NT2/D1 (cell line): ENCODE results near the gene BMERB1.

Experiments used
- DNase-seq: peaks from one replicate; pipeline ENCODE4 v3.0.0-alpha.2; 2011; ENCODE audit warnings: low read depth, low spot score
- H3K27me3 ChIP-seq: 2 replicates; pipeline ENCODE4 v1.6.0; 2011; ENCODE audit warnings: mild to moderate bottlenecking; ENCODE audit not compliant: insufficient read length, insufficient read depth
- H3K36me3 ChIP-seq: 2 replicates; pipeline ENCODE4 v1.6.1; 2011; ENCODE audit warnings: mild to moderate bottlenecking, low read length, mixed read lengths; ENCODE audit not compliant: insufficient read depth, insufficient read length
- H3K4me1 ChIP-seq: 2 replicates; pipeline ENCODE4 v1.5.1; 2011; ENCODE audit not compliant: insufficient read depth, insufficient read length
- H3K4me3 ChIP-seq: 2 replicates; pipeline ENCODE4 v1.5.1; 2011; ENCODE audit warnings: low read depth; ENCODE audit not compliant: insufficient read length
- H3K9ac ChIP-seq: 2 replicates; pipeline ENCODE4 v1.6.0; 2011; ENCODE audit warnings: low read depth; ENCODE audit not compliant: insufficient read length
- H3K9me3 ChIP-seq: 2 replicates; pipeline ENCODE4 v1.5.1; 2011; ENCODE audit warnings: mild to moderate bottlenecking, low read length; ENCODE audit not compliant: insufficient read depth
- SUZ12 ChIP-seq: IDR thresholded peaks from 2 replicates; pipeline ENCODE4 v1.6.1; 2011; ENCODE audit not compliant: insufficient read length, insufficient read depth; ENCODE audit errors: extremely low read depth
- YY1 ChIP-seq: IDR thresholded peaks from 2 replicates; pipeline ENCODE4 v1.6.1; 2011; ENCODE audit not compliant: insufficient read length, insufficient read depth
- ZNF274 ChIP-seq: IDR thresholded peaks from 2 replicates; pipeline ENCODE4 v1.6.1; 2011; ENCODE audit warnings: mild to moderate bottlenecking, low read depth, low read length

The BMERB1 gene

DNA sequence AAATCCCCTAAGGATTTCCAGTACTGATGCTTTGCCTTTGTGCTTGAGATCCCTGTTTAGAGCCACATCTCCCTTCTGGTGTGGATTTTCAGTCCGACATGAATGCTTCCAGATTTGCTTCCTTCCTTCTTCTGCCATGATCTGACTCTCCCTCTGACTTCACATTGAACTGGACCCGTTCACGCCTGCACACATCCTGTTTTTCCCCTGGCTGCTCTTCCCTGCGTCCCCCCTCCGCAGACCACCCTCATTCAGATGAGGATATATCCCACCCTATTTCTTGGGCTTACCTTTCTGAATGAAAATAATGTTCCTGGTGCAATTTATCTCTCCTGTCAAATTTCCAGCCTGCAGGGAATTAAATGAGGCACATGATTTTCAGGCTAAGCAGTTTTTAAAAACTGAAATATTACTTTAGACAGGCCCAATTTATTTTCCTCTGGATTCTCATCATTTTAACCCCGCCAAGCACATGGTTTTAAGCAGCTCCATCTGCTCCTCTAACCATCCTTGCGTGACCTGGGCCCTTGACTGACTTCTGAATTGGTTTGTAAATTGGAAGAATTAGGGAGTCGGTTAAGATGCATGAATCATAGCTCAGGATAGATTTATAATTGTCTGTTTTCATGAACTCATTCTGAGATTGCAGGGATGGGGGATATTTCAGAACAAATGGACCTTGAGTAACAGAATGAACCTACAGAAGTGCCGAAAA is 59.2 kb downstream of the BMERB1 start:
- Histone ChIP-seq H3K9me3 (no peaks in the 10 kb centered on the region), H3K9ac (no peak overlapping the region), H3K4me1 (peaks cover under 1% of the 10 kb centered on the region), H3K27me3 (no peaks in the 10 kb centered on the region), H3K36me3 (no peaks in the 10 kb centered on the region), H3K4me3 (no peak overlapping the region)
- TF ChIP-seq ZNF274 (no peak), SUZ12 (no peak), YY1 (no peak)
- DNase-seq = no peak

- no peaks in the 10 kb centered on the region for H3K36me3 ChIP-seq
- H3K9me3 ChIP-seq = no peaks in the 10 kb centered on the region
- no peaks in the 10 kb centered on the region for H3K27me3 ChIP-seq
- no peak overlapping the region for H3K4me3 ChIP-seq
- peaks cover 2% of the 10 kb centered on the region for H3K4me1 ChIP-seq
- TF ChIP-seq ZNF274 = no peak
- TF ChIP-seq SUZ12 = no peak
- TF ChIP-seq YY1 = no peak
- DNase-seq = no peak
- no peak overlapping the region for H3K9ac ChIP-seq
These were observed 59.8 kb downstream of the BMERB1 start for GRCh38 chr16:15494236-15494635.

GRCh38 chr16:15495898-15496297 is 61.5 kb downstream of the BMERB1 start:
- DNase-seq = no peak
- TF ChIP-seq YY1 = no peak
- no peak for TF ChIP-seq SUZ12
- no peak for TF ChIP-seq ZNF274
- Histone ChIP-seq H3K27me3 (no peaks in the 10 kb centered on the region), H3K4me3 (no peak overlapping the region), H3K36me3 (no peaks in the 10 kb centered on the region), H3K4me1 (peaks cover 4% of the 10 kb centered on the region), H3K9me3 (no peaks in the 10 kb centered on the region), H3K9ac (no peak overlapping the region)

DNA sequence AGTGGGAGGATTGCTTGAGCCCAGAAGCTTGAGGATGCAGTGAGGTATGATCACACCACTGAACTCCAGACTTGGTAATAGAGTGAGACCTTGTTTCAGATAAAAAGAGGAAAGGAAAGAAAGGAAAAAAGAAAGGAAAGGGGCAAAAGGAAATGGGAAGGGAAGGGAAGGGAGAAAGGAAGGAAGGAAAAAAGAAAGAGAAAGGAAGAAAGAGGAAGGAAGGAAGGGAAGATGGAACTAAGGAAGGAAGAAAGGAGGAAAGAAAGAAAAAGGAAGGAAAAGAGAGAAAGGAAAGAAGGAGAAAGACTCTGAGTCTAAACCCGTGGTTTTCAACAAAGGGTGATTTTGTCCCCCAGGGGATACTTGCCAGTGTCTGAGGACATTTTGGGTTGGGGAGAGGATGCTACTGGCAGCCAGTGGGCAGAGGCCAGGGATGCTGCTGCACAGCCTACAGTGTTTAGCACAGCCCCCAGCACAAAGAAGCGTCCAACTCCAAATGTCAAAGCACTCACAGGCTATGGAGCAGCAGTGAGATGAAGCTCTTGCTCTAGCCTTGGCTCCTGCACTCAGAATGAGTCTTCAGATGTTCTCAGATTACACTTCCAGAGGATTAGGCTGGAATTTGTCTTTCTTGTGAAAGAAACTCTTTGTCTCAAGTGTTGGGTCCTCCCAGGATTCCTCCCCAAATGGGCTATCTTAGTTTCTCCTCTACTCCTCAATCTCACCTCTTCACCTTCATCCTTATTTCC is 64.2 kb downstream of the BMERB1 start:
- Histone ChIP-seq H3K4me1 (peaks cover 13% of the 10 kb centered on the region), H3K9me3 (no peaks in the 10 kb centered on the region), H3K4me3 (no peak overlapping the region), H3K36me3 (no peaks in the 10 kb centered on the region), H3K9ac (peak overlapping the region; percentile 5), H3K27me3 (no peaks in the 10 kb centered on the region)
- no peak for DNase-seq
- TF ChIP-seq ZNF274 = no peak
- no peak for TF ChIP-seq SUZ12
- no peak for TF ChIP-seq YY1

DNA sequence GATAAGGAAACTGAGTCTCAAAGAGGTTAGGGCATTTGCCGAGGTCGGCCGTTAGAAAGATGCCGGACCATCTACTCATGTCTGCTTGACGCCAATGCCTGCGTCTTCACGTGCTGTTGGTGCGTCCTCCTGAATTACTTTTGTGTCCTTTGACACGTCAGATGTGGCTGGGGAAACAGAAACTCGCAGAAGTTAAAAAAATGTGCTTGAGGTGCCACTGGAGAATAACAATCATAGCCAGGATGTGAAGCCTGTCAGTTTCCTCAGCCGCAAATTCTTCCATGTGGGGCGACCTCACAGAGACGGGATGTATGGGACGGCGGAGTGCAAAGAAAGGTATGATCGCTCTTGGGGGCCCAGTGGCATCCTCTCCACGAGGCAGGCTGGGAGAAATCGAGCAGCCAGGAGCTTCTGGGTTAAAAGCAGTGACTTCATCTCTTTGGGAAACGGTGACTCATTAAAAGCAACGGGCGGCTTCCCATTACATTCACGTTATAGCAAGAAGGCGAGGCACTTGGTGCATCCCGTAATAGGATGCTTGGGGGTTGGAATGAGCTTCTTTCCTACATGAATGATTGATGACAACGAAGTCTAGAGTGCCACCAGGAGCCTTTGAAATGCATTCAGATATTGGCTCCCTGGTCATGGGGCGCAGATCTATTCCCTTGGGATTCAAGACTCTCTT is 67.8 kb downstream of the BMERB1 start:
- H3K9me3 ChIP-seq = no peaks in the 10 kb centered on the region
- peaks cover 14% of the 10 kb centered on the region for H3K4me1 ChIP-seq
- H3K36me3 ChIP-seq = no peaks in the 10 kb centered on the region
- no peak overlapping the region for H3K9ac ChIP-seq
- H3K27me3 ChIP-seq = no peaks in the 10 kb centered on the region
- TF ChIP-seq ZNF274 = no peak
- TF ChIP-seq SUZ12 = no peak
- TF ChIP-seq YY1 = no peak
- no peak for DNase-seq
- no peak overlapping the region for H3K4me3 ChIP-seq

DNA sequence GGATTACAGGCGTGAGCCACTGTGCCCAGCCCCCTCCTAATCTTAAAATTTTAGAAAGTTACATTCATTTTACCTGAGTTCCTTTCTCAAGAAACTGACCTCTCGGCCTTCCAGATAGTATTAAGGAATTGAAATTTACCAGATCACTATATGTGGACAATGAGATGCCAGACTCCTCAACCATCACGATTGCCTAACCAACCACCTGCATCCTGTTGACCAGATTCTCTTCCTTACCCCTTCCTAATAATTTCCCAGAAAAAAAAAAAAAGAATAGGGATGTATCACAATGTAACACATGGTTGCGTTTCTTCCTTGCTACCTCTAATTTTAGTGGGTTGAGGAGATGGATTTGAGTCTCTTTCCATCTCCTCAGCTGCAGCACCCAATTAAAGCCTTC is 72.1 kb downstream of the BMERB1 start:
- peaks cover 27% of the 10 kb centered on the region for H3K4me1 ChIP-seq
- H3K9ac ChIP-seq = no peak overlapping the region
- no peaks in the 10 kb centered on the region for H3K27me3 ChIP-seq
- H3K9me3 ChIP-seq = no peaks in the 10 kb centered on the region
- DNase-seq = no peak
- H3K36me3 ChIP-seq = no peaks in the 10 kb centered on the region
- no peak for TF ChIP-seq YY1
- TF ChIP-seq ZNF274 = no peak
- no peak for TF ChIP-seq SUZ12
- H3K4me3 ChIP-seq = no peak overlapping the region
